GM12878 (cell line): Measurements from ENCODE around the gene ESRRB. TPM values are rescaled to one million over a fixed set of nuclear protein-coding genes. Genes with fewer than 3 reads are reported as not detected.

ENCODE experiments used
- ATAC-seq: fragments of 200-7000 bp; cut with Tn5 transposase; 3 replicates; pipeline ENCODE4 v1.9.1; 2020; ENCODE audit warnings: mild to moderate bottlenecking, moderate library complexity
- BruUV-seq: library from RNA; stranded (reverse); fragments of 400-500 nt; replicated peaks from 2 replicates; lab custom pipeline; 2021; lab: Mats Ljungman, UMichigan
- CTCF ChIA-PET: fragments of 300-600 bp; sonication (Branson Sonifier 250); formaldehyde crosslinking; extraction: SDS; loops from one replicate; lab custom pipeline; 2021; ENCODE audit warnings: inconsistent platforms; lab: Yijun Ruan, JAX
- POLR2A ChIA-PET: fragments of 350-600 bp; formaldehyde crosslinking; extraction: SDS; loops from one replicate; lab custom pipeline; 2021; ENCODE audit warnings: inconsistent platforms; lab: Charles Lee
- RAD21 ChIA-PET: fragments of 300-600 bp; sonication (Branson Sonifier 250); formaldehyde crosslinking; loops from one replicate; lab custom pipeline; 2023; ENCODE audit warnings: antibody characterized with exemption; ENCODE audit not compliant: unreplicated experiment; lab: Charles Lee
- SMC1A ChIA-PET: fragments of 300-600 bp; sonication (Branson Sonifier 250); formaldehyde crosslinking; loops from one replicate; lab custom pipeline; 2023; ENCODE audit not compliant: unreplicated experiment, uncharacterized antibody; lab: Charles Lee
- DNase-seq: peaks from one replicate; pipeline ENCODE4 v3.0.0-alpha.2; 2011; ENCODE audit warnings: low read depth, low spot score
- FAIRE-seq: peaks from 3 replicates; lab custom pipeline; 2011; peaks lifted over from hg19 to GRCh38; lab: Jason Lieb, UNC
- H2AFZ ChIP-seq: 2 replicates; pipeline ENCODE4 v1.6.0; 2011; ENCODE audit warnings: low read depth, low read length, control low read depth; ENCODE audit not compliant: control insufficient read depth
- H3K27ac ChIP-seq: 2 replicates; pipeline ENCODE4 v1.5.1; 2011; ENCODE audit warnings: control low read depth; ENCODE audit not compliant: control insufficient read depth, insufficient read depth
- H3K27me3 ChIP-seq, 2 experiments: replicated peaks in 1 of 2; 2 replicates each; pipeline versions ENCODE4 v1.6.0 to v1.6.1; 2011; ENCODE audit warnings: low read length in 1 of 2; ENCODE audit not compliant: control insufficient read depth in 2 of 2, insufficient read depth in 2 of 2
- H3K36me3 ChIP-seq, 2 experiments: 2 replicates each; pipeline ENCODE4 v1.5.1; 2011; ENCODE audit warnings: low read length in 1 of 2; ENCODE audit not compliant: control insufficient read depth in 2 of 2, insufficient read depth in 2 of 2
- H3K4me1 ChIP-seq: 2 replicates; pipeline ENCODE4 v1.6.1; 2011; ENCODE audit warnings: mild to moderate bottlenecking, low read length, moderate library complexity, mixed read lengths; ENCODE audit not compliant: control insufficient read depth, insufficient read depth
- H3K4me2 ChIP-seq: 2 replicates; pipeline ENCODE4 v1.6.0; 2011; ENCODE audit warnings: control low read depth; ENCODE audit not compliant: control insufficient read depth, insufficient read depth
- H3K4me3 ChIP-seq: fragments of 200-600 bp; sonication (generic); 2 replicates; pipeline ENCODE4 v1.5.1; 2016
- H3K79me2 ChIP-seq: 2 replicates; pipeline ENCODE4 v1.6.0; 2011; ENCODE audit warnings: low read length; ENCODE audit not compliant: control insufficient read depth, insufficient read depth
- H3K9ac ChIP-seq: 2 replicates; pipeline ENCODE4 v1.8.0; 2011; ENCODE audit warnings: low read length, control low read depth, mixed read lengths; ENCODE audit not compliant: control insufficient read depth, insufficient read depth
- H3K9me3 ChIP-seq: replicated peaks from 3 replicates; pipeline ENCODE4 v1.5.1; 2011; ENCODE audit warnings: mild to moderate bottlenecking, low read length; ENCODE audit not compliant: control insufficient read depth, insufficient read depth
- H4K20me1 ChIP-seq: 2 replicates; pipeline ENCODE4 v1.6.0; 2011; ENCODE audit not compliant: control insufficient read depth, insufficient read depth
- ASH2L ChIP-seq: fragments of 300-600, 200-600 bp; sonication (generic); IDR thresholded peaks from 2 replicates; pipeline ENCODE4 v1.6.1; 2017; ENCODE audit warnings: low read depth, mild to moderate bottlenecking, borderline replicate concordance
- BMI1 ChIP-seq: fragments of 450-650 bp; IDR thresholded peaks from 2 replicates; pipeline ENCODE4 v1.6.1; 2016; ENCODE audit warnings: mild to moderate bottlenecking, moderate library complexity, borderline replicate concordance
- CTCF ChIP-seq, 3 experiments: IDR thresholded peaks in 2 of 3; conservative IDR thresholded peaks in 1 of 3; 2 replicates each; pipeline ENCODE4 v1.5.1; 2011; ENCODE audit warnings: low read depth in 3 of 3, low read length in 3 of 3, mild to moderate bottlenecking in 3 of 3, control low read depth in 2 of 3, moderate library complexity in 2 of 3, inconsistent platforms in 1 of 3, mixed read lengths in 1 of 3; ENCODE audit not compliant: control insufficient read depth in 2 of 3, insufficient read depth in 1 of 3; ENCODE audit errors: extremely low read depth in 1 of 3
- E4F1 ChIP-seq: fragments of 450-650 bp; IDR thresholded peaks from 2 replicates; pipeline ENCODE4 v1.6.1; 2018; ENCODE audit warnings: borderline replicate concordance, mild to moderate bottlenecking; ENCODE audit not compliant: partially characterized antibody
- FOXK2 ChIP-seq: fragments of 450-650 bp; IDR thresholded peaks from 2 replicates; pipeline ENCODE4 v1.6.1; 2017; ENCODE audit warnings: mild to moderate bottlenecking, moderate library complexity
- IRF4 ChIP-seq: IDR thresholded peaks from 2 replicates; pipeline ENCODE4 v1.6.1; 2011; ENCODE audit warnings: low read depth, low read length
- MLLT1 ChIP-seq: fragments of 450-650 bp; IDR thresholded peaks from 2 replicates; pipeline ENCODE4 v1.6.1; 2016; ENCODE audit warnings: mild to moderate bottlenecking
- NFYB ChIP-seq: IDR thresholded peaks from 2 replicates; pipeline ENCODE4 v1.6.1; 2011; ENCODE audit warnings: low read depth, mild to moderate bottlenecking, low read length, improper control_type of control experiment, moderate library complexity; ENCODE audit not compliant: insufficient read depth
- NR2F1 ChIP-seq: fragments of 450-650 bp; conservative IDR thresholded peaks from 2 replicates; pipeline ENCODE4 v1.6.1; 2017; ENCODE audit warnings: mild to moderate bottlenecking
- POLR2AphosphoS2 ChIP-seq: IDR thresholded peaks from 2 replicates; pipeline ENCODE4 v1.6.1; 2011; ENCODE audit warnings: low read depth, mild to moderate bottlenecking, low read length, improper control_type of control experiment, moderate library complexity
- POLR2AphosphoS5 ChIP-seq: IDR thresholded peaks from 2 replicates; pipeline ENCODE4 v1.6.1; 2011; ENCODE audit warnings: mild to moderate bottlenecking, low read length, inconsistent platforms
- SP1 ChIP-seq: IDR thresholded peaks from one replicate; pipeline ENCODE4 v1.6.1; 2011; ENCODE audit warnings: low read depth, low read length
- SREBF2 ChIP-seq: IDR thresholded peaks from 2 replicates; pipeline ENCODE4 v1.6.1; 2012; ENCODE audit warnings: mild to moderate bottlenecking, low read length
- TBL1XR1 ChIP-seq: IDR thresholded peaks from 2 replicates; pipeline ENCODE4 v1.6.1; 2012; ENCODE audit warnings: low read depth, low read length, improper control_type of control experiment
- TCF3 ChIP-seq: IDR thresholded peaks from 2 replicates; pipeline ENCODE4 v1.6.1; 2012; ENCODE audit warnings: low read depth, mild to moderate bottlenecking, low read length, borderline replicate concordance; ENCODE audit not compliant: insufficient read depth
- YBX1 ChIP-seq: fragments of 450-650 bp; IDR thresholded peaks from 2 replicates; pipeline ENCODE4 v1.6.1; 2016; ENCODE audit warnings: antibody characterized with exemption
- WGBS: methylation state at CpG from one replicate; pipeline ENCODE4 v1.1.6; 2016; ENCODE audit warnings: low lambda C conversion rate; ENCODE audit not compliant: insufficient replicate concordance, insufficient coverage; ENCODE audit errors: missing lambda C conversion rate; 5-methylcytosine and 5-hydroxymethylcytosine counted together
- in situ Hi-C: fragments of 300-500 bp; cut with MboI; formaldehyde crosslinking; loops from 9 replicates; pipeline ENCODE4 v1.14.3; 2018; ENCODE audit warnings: mixed read lengths
- intact Hi-C: fragments of 100-400 bp; cut with micrococcal nuclease; formaldehyde crosslinking; loops from one replicate; pipeline ENCODE4 v1.14.2; 2022; ENCODE audit not compliant: unreplicated experiment
- polyA plus RNA-seq, 11 experiments: library from polyadenylated mRNA; depleted of rRNA in 4 of 11; unstranded in 6 of 11; stranded (reverse) in 5 of 11; fragments of >200 nt; fragmentation: Nextera tagmentation in 4 of 11; fragmentation: Illumina TruSeq in 1 of 11; extraction: Ambion mirVana in 4 of 11; extraction: Trizol in 1 of 11; gene quantifications; 1 replicate in 1 of 11; 2 replicates in 10 of 11; pipeline versions ENCODE4 v1.2.1 to v1.2.3, GENCODE V29; 2011 to 2016; ENCODE audit warnings: inconsistent platforms in 2 of 11, missing spikeins in 2 of 11, low read depth in 1 of 11
- total RNA-seq, 4 experiments: library from RNA; depleted of rRNA in 3 of 4; stranded (reverse); fragments of >200 nt in 3 of 4; fragmentation: Illumina TruSeq in 1 of 4; extraction: Trizol in 1 of 4; gene quantifications; 2 replicates each; pipeline versions ENCODE4 v1.2.1 to v1.2.3, GENCODE V29; 2013 to 2021
- TF ChIP-seq, protein P1 (sequence below): IDR thresholded peaks from 2 replicates; pipeline ENCODE4 v1.6.1; 2012; ENCODE audit warnings: low read depth, low read length, improper control_type of control experiment

Gene ESRRB
- total and polyA plus RNA-seq, 10 of the 15 experiments (the other 5 are each of a cell fraction or from before 2014, with no cell fraction given) = 0.03 to 0.73 (median 0.11) TPM; not detected in 6

DNA sequence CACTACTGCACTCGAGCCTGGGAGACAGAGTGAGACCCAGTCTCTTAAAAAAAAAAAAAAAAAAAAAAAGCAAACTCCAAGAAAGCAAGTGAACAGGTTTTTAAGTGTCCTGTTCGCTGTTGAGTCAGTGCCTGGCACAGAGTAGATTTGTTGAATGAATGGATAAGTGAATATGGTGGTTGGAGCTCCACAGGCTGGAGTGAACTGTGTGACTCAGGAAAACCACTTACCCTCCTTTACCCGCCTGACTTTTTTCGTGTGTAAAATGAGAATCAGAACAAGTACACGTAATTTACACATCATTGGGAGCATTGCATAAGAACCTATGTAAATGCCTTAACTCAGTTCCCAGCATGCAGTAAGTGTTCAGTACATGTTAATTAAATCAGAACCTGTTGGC is 24.0 kb upstream of the ESRRB start:
- Histone ChIP-seq H4K20me1 (no peaks in the 10 kb centered on the region), H3K36me3 (no peaks in the 10 kb centered on the region), H3K27ac (no peak overlapping the region), H3K9ac (no peak overlapping the region), H3K4me1 (0 out of 2 replicates have a peak, but pooled peaks cover 3% of the 10 kb centered on the region), H2AFZ (no peak overlapping the region), H3K27me3 (no peaks in the 10 kb centered on the region), H3K4me2 (no peak overlapping the region), H3K4me3 (no peak overlapping the region), H3K9me3 (no peaks in the 10 kb centered on the region), H3K79me2 (no peaks in the 10 kb centered on the region)
- ChIA-PET POLR2A (interaction anchor here (0.7 to 2.5 kb wide), 4 partner anchors 147 to 167 kb away, joined by 3 to 8 read pairs (median 4); no protein-coding TSS in a partner anchor), SMC1A (interaction anchor here (0.6 to 4.7 kb wide), 31 partner anchors 8 to 643 kb away, joined by 3 to 78 read pairs (median 4); partner anchors contain the start of gene GPATCH2L), RAD21 (interaction anchor here (0.6 to 4.1 kb wide), 17 partner anchors 16 to 308 kb away, joined by 3 to 41 read pairs (median 4); partner anchors contain the start of gene GPATCH2L), CTCF (interaction anchor here (0.8 to 6.4 kb wide), 38 partner anchors 9 to 775 kb away, joined by 3 to 165 read pairs (median 5); partner anchors contain the start of genes GPATCH2L and IFT43)
- ATAC-seq (no peak), FAIRE-seq (no peak), DNase-seq (no peak)
- 66% methylated on average over 5 of the region's 5 CpGs for WGBS
- in situ Hi-C loops = loop anchor here (10.0 kb wide), 1 partner anchor 297 kb away; no protein-coding TSS in a partner anchor
- BruUV-seq = no TSS peak
- intact Hi-C loops = loop anchor here (1.0 to 10.0 kb wide), 4 partner anchors 35 to 302 kb away; partner anchors contain the start of gene GPATCH2L
- no peak for TF ChIP-seq FOXK2
- TF ChIP-seq ASH2L = no peak
- no peak for TF ChIP-seq NFYB
- no peak for TF ChIP-seq IRF4
- no peak for TF ChIP-seq POLR2AphosphoS5
- no peak for TF ChIP-seq POLR2AphosphoS2
- TF ChIP-seq, protein P1, sequence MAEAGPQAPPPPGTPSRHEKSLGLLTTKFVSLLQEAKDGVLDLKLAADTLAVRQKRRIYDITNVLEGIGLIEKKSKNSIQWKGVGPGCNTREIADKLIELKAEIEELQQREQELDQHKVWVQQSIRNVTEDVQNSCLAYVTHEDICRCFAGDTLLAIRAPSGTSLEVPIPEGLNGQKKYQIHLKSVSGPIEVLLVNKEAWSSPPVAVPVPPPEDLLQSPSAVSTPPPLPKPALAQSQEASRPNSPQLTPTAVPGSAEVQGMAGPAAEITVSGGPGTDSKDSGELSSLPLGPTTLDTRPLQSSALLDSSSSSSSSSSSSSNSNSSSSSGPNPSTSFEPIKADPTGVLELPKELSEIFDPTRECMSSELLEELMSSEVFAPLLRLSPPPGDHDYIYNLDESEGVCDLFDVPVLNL = no peak
- no peak for TF ChIP-seq E4F1
- TF ChIP-seq TCF3 = no peak
- TF ChIP-seq YBX1 = no peak
- no peak for TF ChIP-seq SREBF2
- no peak for TF ChIP-seq MLLT1
- no peak for TF ChIP-seq TBL1XR1
- TF ChIP-seq BMI1 = no peak
- no peak for TF ChIP-seq NR2F1
- no peak for TF ChIP-seq SP1
- TF ChIP-seq CTCF (IDR thresholded peaks at IDR 0.05 in 2 of 3, conservative IDR thresholded peaks at IDR 0.05 in 1 of 3; ENCODE audit: control insufficient read depth in 2 of 3, extremely low read depth in 1 of 3, insufficient read depth in 1 of 3, low read depth in 3 of 3, low read length in 3 of 3) = no peak
